ENCODE results near the gene AKTIP.

- TF ChIP-seq CTCF (IDR thresholded peaks at IDR 0.05 in 2 of 3, conservative IDR thresholded peaks at IDR 0.05 in 1 of 3; ENCODE audit: borderline replicate concordance in 1 of 3, insufficient read depth in 1 of 3, low read depth in 2 of 3, low read length in 2 of 3) (no peak), EZH2 (IDR thresholded peaks at IDR 0.05) (no peak), POLR2AphosphoS5 (IDR thresholded peaks at IDR 0.05; ENCODE audit: low read depth, low read length) (no peak), CEBPB (IDR thresholded peaks at IDR 0.05; ENCODE audit: low read depth) (no peak), ZNF274 (IDR thresholded peaks at IDR 0.05; ENCODE audit: low read depth, low read length) (no peak), SP1 (IDR thresholded peaks at IDR 0.05; ENCODE audit: low read depth) (no peak), POLR2A (IDR thresholded peaks at IDR 0.05; ENCODE audit: borderline replicate concordance, extremely low read depth, insufficient read depth, insufficient read length) (no peak), RAD21 (IDR thresholded peaks at IDR 0.05; ENCODE audit: low read depth) (no peak), TCF7L2 (IDR thresholded peaks at IDR 0.05; ENCODE audit: borderline replicate concordance, extremely low read depth, insufficient read depth, insufficient read length) (no peak), FOSL1 (IDR thresholded peaks at IDR 0.05; ENCODE audit: low read depth) (no peak)
- TF ChIP-seq, protein P1, sequence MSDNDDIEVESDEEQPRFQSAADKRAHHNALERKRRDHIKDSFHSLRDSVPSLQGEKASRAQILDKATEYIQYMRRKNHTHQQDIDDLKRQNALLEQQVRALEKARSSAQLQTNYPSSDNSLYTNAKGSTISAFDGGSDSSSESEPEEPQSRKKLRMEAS (IDR thresholded peaks at IDR 0.05), result no peak
- TF ChIP-seq, protein P2, sequence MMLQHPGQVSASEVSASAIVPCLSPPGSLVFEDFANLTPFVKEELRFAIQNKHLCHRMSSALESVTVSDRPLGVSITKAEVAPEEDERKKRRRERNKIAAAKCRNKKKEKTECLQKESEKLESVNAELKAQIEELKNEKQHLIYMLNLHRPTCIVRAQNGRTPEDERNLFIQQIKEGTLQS (IDR thresholded peaks at IDR 0.05), result no peak
- TF ChIP-seq, protein P3, sequence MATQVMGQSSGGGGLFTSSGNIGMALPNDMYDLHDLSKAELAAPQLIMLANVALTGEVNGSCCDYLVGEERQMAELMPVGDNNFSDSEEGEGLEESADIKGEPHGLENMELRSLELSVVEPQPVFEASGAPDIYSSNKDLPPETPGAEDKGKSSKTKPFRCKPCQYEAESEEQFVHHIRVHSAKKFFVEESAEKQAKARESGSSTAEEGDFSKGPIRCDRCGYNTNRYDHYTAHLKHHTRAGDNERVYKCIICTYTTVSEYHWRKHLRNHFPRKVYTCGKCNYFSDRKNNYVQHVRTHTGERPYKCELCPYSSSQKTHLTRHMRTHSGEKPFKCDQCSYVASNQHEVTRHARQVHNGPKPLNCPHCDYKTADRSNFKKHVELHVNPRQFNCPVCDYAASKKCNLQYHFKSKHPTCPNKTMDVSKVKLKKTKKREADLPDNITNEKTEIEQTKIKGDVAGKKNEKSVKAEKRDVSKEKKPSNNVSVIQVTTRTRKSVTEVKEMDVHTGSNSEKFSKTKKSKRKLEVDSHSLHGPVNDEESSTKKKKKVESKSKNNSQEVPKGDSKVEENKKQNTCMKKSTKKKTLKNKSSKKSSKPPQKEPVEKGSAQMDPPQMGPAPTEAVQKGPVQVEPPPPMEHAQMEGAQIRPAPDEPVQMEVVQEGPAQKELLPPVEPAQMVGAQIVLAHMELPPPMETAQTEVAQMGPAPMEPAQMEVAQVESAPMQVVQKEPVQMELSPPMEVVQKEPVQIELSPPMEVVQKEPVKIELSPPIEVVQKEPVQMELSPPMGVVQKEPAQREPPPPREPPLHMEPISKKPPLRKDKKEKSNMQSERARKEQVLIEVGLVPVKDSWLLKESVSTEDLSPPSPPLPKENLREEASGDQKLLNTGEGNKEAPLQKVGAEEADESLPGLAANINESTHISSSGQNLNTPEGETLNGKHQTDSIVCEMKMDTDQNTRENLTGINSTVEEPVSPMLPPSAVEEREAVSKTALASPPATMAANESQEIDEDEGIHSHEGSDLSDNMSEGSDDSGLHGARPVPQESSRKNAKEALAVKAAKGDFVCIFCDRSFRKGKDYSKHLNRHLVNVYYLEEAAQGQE (IDR thresholded peaks at IDR 0.05; ENCODE audit: low read depth), result no peak
Observed at GRCh38 chr16:53489755-53490154, 13.3 kb downstream of the AKTIP start.
